Right lobe of liver (tissue), 6 donors: ENCODE results near the gene KCND2. TPM values are rescaled to one million over a fixed set of nuclear protein-coding genes. Genes with fewer than 3 reads are reported as not detected.

Source experiments
- ATAC-seq, 4 donors: fragments of 200-7000 bp; cut with Tn5 transposase; one replicate each; pipeline ENCODE4 v1.9.1; 2020; ENCODE audit warnings: mild to moderate bottlenecking in 4 of 4, moderate library complexity in 4 of 4
- DNase-seq, 3 donors: peaks; one replicate each; pipeline ENCODE4 v3.0.0-alpha.2; 2020
- H3K27ac ChIP-seq, 3 donors: fragments of 200-600 bp; one replicate each; pipeline ENCODE4 v1.8.0; 2022
- H3K27me3 ChIP-seq, 2 donors: fragments of 200-600 bp; one replicate each; pipeline ENCODE4 v1.8.0; 2022
- H3K36me3 ChIP-seq, 4 donors: fragments of 200-600 bp; sonication (generic) in 1 of 4; one replicate each; pipeline versions ENCODE4 v1.5.1 to v1.8.0; 2017 to 2022; ENCODE audit warnings: control low read depth in 1 of 4
- H3K4me1 ChIP-seq, 4 donors: fragments of 200-600 bp; sonication (generic) in 1 of 4; one replicate each; pipeline versions ENCODE4 v1.5.1 to v1.8.0; 2017 to 2022; ENCODE audit warnings: control low read depth in 1 of 4
- H3K4me3 ChIP-seq, 3 donors: fragments of 200-600 bp; one replicate each; pipeline ENCODE4 v1.8.0; 2022
- H3K9me3 ChIP-seq, 4 donors: fragments of 200-600 bp; sonication (generic) in 1 of 4; one replicate each; pipeline versions ENCODE4 v1.5.1 to v1.8.0; 2017 to 2022; ENCODE audit warnings: control low read depth in 1 of 4
- CTCF ChIP-seq, 4 donors: fragments of 200-600 bp in 3 of 4; fragments of 450-650 bp in 1 of 4; IDR thresholded peaks; one replicate each; pipeline versions ENCODE4 v1.5.1 to v1.8.0; 2016 to 2022; ENCODE audit warnings: antibody characterized with exemption in 4 of 4, mild to moderate bottlenecking in 2 of 4
- POLR2A ChIP-seq: fragments of 450-650 bp; IDR thresholded peaks from one replicate; pipeline ENCODE4 v1.6.1; 2017; ENCODE audit warnings: antibody characterized with exemption, mild to moderate bottlenecking
- WGBS: methylation state at CpG from one replicate; pipeline ENCODE4 v1.1.6; 2018; ENCODE audit warnings: low coverage, low lambda C conversion rate; ENCODE audit not compliant: insufficient coverage; ENCODE audit errors: missing lambda C conversion rate; 5-methylcytosine and 5-hydroxymethylcytosine counted together
- intact Hi-C, 2 donors: fragments of 100-400 bp; cut with DNase I; formaldehyde crosslinking; loops; one replicate each; pipeline versions ENCODE4 v1.11.2 to v1.14.1; 2022
- total RNA-seq, 6 experiments: library from RNA; depleted of rRNA in 2 of 6; stranded (reverse); fragments of >200 nt in 2 of 6; fragmentation: NEBNext Ultra II Directional in 3 of 6; extraction: Animal tissue kit (Norgen Biotek cat#: 25700) in 3 of 6; gene quantifications; one replicate each; pipeline versions ENCODE4 v1.1.0 to v1.2.4, GENCODE V29; 2016 to 2023
- donor health status: DM: no; HTN: yes; CAD: no.
- donor health status: DM: no; HTN: no; CAD: no.
- donor health status: DM: no; HTN: no; CAD: no.
- donor health status: DM: no; HTN: yes; CAD: no.
- donor health status: DM: no; HTN: yes; CAD: no.

Gene KCND2
- total RNA-seq, 6 experiments from 2014 or later: 0.04 to 0.49 TPM; not detected in 4

GRCh38 chr7:120293027-120293426 lies 20.1 kb downstream of the KCND2 start:
- ATAC-seq (no peak), DNase-seq (no peak)
- Histone ChIP-seq H3K36me3 (no peaks in the 10 kb centered on the region), H3K27me3 (no peaks in the 10 kb centered on the region), H3K4me3 (no peak overlapping the region), H3K9me3 (no peaks in the 10 kb centered on the region), H3K4me1 (no peaks in the 10 kb centered on the region), H3K27ac (no peak overlapping the region)
- intact Hi-C loops: no loop called here
- TF ChIP-seq POLR2A (no peak), CTCF (IDR thresholded peaks at IDR 0.05) (no peak)

- WGBS: 87% methylated on average over 7 of the region's 7 CpGs
Measured at GRCh38 chr7:120302190-120302589, 29.2 kb downstream of the KCND2 start.

GRCh38 chr7:120303105-120303504 lies 30.1 kb downstream of the KCND2 start:
- Histone ChIP-seq H3K36me3 (no peaks in the 10 kb centered on the region), H3K27ac (no peak overlapping the region), H3K4me1 (no peaks in the 10 kb centered on the region), H3K9me3 (no peaks in the 10 kb centered on the region), H3K27me3 (no peaks in the 10 kb centered on the region), H3K4me3 (no peak overlapping the region)
- DNase-seq: no peak
- intact Hi-C loops: no loop called here
- no peak for ATAC-seq
- no peak for TF ChIP-seq POLR2A
- TF ChIP-seq CTCF (IDR thresholded peaks at IDR 0.05): no peak

More at GRCh38 chr7:120302190-120302589, 29.2 kb downstream of the KCND2 start:
- ATAC-seq (no peak), DNase-seq (no peak)
- TF ChIP-seq CTCF (IDR thresholded peaks at IDR 0.05) (no peak), POLR2A (no peak)
- Histone ChIP-seq H3K4me1 (no peaks in the 10 kb centered on the region), H3K36me3 (no peaks in the 10 kb centered on the region), H3K27me3 (no peaks in the 10 kb centered on the region), H3K4me3 (no peak overlapping the region), H3K9me3 (no peaks in the 10 kb centered on the region), H3K27ac (no peak overlapping the region)
- intact Hi-C loops: no loop called here

- TF ChIP-seq POLR2A: no peak
- no peak for TF ChIP-seq CTCF (IDR thresholded peaks at IDR 0.05)
- Histone ChIP-seq H3K27me3 (no peaks in the 10 kb centered on the region), H3K36me3 (no peaks in the 10 kb centered on the region), H3K4me3 (no peak overlapping the region), H3K4me1 (no peaks in the 10 kb centered on the region), H3K9me3 (no peaks in the 10 kb centered on the region), H3K27ac (no peak overlapping the region)
- intact Hi-C loops: no loop called here
- DNase-seq (no peak), ATAC-seq (no peak)
- 52% methylated on average over 6 of the region's 6 CpGs for WGBS
Measured at GRCh38 chr7:120304674-120305073, 31.7 kb downstream of the KCND2 start.

GRCh38 chr7:120307991-120308545 lies 35.1 kb downstream of the KCND2 start:
- Histone ChIP-seq H3K4me3 (no peak overlapping the region), H3K36me3 (no peaks in the 10 kb centered on the region), H3K4me1 (no peaks in the 10 kb centered on the region), H3K9me3 (no peaks in the 10 kb centered on the region), H3K27ac (no peak overlapping the region), H3K27me3 (no peaks in the 10 kb centered on the region)
- intact Hi-C loops: no loop called here
- 26% methylated on average over 4 of the region's 4 CpGs for WGBS
- DNase-seq (no peak), ATAC-seq (no peak)
- no peak for TF ChIP-seq POLR2A
- TF ChIP-seq CTCF (IDR thresholded peaks at IDR 0.05): no peak
